Measurements from ENCODE around the gene PIK3AP1.
"Not testable (repeated sequence)": the region's sequence is repeated elsewhere in the genome, so short reads cannot be mapped to it uniquely, and the experiment has no call there.

PIK3AP1 gene

DNA sequence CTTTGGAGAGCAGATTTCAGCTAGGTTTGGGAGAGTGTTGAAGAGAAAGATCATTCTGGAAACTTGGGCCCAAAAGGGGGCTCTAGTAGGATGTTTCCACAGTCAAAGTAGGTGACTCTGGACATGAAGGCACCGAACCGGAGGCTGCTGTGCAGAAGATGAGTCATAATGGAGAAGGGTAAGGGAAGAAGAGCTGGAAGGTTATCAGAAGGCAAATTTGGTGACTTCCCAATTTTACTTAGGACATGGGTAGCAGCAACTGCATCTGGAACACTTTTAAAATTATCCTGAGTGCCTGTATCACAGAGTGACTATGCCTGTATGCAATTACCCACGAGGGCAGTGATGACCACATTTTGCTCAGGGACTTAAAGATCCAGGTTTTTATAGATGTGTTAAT, 38.8 kb downstream of the PIK3AP1 start:
- no peaks in the 10 kb centered on the region for H3K27me3 ChIP-seq (ENCODE audit: control insufficient read depth in 1 of 2, insufficient read depth in 2 of 2, low read length in 2 of 2)
- H3K36me3 ChIP-seq (ENCODE audit: insufficient read depth, low read length), result no peaks in the 10 kb centered on the region
- H3K9ac ChIP-seq (ENCODE audit: low read length), result no peak overlapping the region
- H3K4me3 ChIP-seq (ENCODE audit: low read depth in 1 of 2, low read length in 2 of 2), result no peak overlapping the region
- no peak overlapping the region for H3K27ac ChIP-seq (ENCODE audit: low read depth, low read length)
- H3K4me1 ChIP-seq (ENCODE audit: insufficient read depth, low read length), result no peaks in the 10 kb centered on the region
- no peaks in the 10 kb centered on the region for H3K9me3 ChIP-seq (ENCODE audit: low read length)

DNA sequence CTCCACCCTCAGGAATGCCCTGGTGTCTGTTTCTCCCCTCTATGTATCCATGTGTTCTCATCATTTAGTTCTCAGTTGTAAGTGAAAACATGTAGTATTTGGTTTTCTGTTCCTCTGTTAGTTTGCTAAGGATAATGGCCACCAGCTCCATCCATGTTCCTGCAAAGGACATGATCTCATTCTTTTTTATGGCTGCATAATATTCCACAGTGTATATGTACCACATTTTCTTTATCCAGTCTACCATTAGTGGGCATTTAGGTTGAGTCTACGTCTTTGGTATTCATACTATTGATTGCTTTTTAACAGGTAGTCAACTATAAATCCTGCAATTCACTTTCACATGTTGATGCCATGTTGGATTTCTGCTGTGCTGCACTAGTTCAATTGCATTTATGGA, 39.9 kb downstream of the PIK3AP1 start:
- H3K4me1 ChIP-seq (ENCODE audit: insufficient read depth, low read length); H3K4me3 ChIP-seq (ENCODE audit: low read depth in 1 of 2, low read length in 2 of 2); H3K9me3 ChIP-seq (ENCODE audit: low read length); H3K27ac ChIP-seq (ENCODE audit: low read depth, low read length); H3K27me3 ChIP-seq (ENCODE audit: control insufficient read depth in 1 of 2, insufficient read depth in 2 of 2, low read length in 2 of 2); H3K36me3 ChIP-seq (ENCODE audit: insufficient read depth, low read length); H3K9ac ChIP-seq (ENCODE audit: low read length): not testable (repeated sequence)

DNA sequence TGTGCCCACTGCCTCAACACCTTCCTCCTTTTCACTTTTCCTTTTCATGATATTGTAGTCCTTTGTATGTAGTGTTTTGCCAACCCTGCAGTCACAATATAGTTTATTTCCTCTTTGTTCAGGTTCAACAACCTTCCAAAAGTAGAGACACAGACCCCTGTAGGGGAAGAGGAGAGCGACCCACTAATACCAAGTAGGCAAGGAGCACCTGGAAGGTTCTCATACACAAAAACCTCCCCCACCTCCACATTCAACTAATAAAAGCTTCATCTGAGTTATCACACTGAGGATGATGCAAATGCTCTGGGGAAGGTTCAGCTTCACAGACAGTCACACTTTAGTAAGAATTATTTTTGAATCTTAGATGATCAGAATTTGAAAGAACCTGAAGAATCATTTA, 41.6 kb downstream of the PIK3AP1 start:
- Histone ChIP-seq H3K9ac (ENCODE audit: low read length) (no peak overlapping the region), H3K9me3 (ENCODE audit: low read length) (no peaks in the 10 kb centered on the region), H3K4me1 (ENCODE audit: insufficient read depth, low read length) (peaks cover 5% of the 10 kb centered on the region), H3K4me3 (ENCODE audit: low read depth in 1 of 2, low read length in 2 of 2) (no peak overlapping the region), H3K36me3 (ENCODE audit: insufficient read depth, low read length) (no peaks in the 10 kb centered on the region), H3K27me3 (ENCODE audit: control insufficient read depth in 1 of 2, insufficient read depth in 2 of 2, low read length in 2 of 2) (no peaks in the 10 kb centered on the region), H3K27ac (ENCODE audit: low read depth, low read length) (no peak overlapping the region)

DNA sequence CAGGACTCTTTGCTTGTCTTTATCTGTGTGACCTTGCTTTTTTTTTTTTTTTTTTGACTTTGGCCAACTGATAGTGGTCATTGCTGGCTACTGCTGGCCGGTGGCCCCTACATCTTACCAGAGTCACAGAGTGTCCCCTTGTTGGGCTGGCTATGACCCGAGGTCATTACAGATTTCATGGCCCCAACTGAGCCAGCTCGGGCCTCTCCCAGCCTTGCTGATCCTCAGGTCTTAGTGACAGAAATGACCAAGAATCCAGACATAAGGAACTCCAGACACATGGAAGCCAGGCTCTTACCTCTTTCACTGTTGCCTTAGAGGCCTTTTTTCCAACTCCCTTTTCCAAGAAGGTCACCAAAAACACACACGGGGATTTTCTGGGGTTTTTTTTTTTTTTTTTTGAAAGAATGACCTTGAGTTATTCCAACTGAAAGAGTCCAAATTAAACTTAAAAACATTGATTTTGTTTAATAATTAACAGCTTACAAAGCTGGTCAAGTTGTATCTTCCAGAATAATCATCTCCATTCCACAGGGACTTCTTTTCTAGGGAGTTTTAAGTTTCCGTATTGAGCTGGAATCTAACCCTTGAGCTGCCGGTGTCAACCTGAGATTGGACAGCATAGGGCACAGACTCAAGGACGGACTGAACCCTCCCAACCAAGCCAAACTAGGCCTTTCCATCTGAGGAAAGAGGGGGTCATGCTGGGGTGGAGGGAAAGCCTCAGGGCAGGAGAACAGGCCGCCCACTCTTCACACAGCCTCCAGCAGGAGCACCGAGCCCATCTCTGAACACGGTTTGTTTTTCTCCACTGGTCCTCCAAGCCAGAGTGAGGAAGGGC, 43.8 kb downstream of the PIK3AP1 start:
- no peak overlapping the region for H3K9ac ChIP-seq (ENCODE audit: low read length)
- H3K4me1 ChIP-seq (ENCODE audit: insufficient read depth, low read length), result peaks cover 13% of the 10 kb centered on the region
- H3K9me3 ChIP-seq (ENCODE audit: low read length), result no peaks in the 10 kb centered on the region
- H3K27ac ChIP-seq (ENCODE audit: low read depth, low read length), result no peak overlapping the region
- no peaks in the 10 kb centered on the region for H3K36me3 ChIP-seq (ENCODE audit: insufficient read depth, low read length)
- H3K4me3 ChIP-seq (ENCODE audit: low read depth in 1 of 2, low read length in 2 of 2), result no peak overlapping the region
- no peaks in the 10 kb centered on the region for H3K27me3 ChIP-seq (ENCODE audit: control insufficient read depth in 1 of 2, insufficient read depth in 2 of 2, low read length in 2 of 2)

DNA sequence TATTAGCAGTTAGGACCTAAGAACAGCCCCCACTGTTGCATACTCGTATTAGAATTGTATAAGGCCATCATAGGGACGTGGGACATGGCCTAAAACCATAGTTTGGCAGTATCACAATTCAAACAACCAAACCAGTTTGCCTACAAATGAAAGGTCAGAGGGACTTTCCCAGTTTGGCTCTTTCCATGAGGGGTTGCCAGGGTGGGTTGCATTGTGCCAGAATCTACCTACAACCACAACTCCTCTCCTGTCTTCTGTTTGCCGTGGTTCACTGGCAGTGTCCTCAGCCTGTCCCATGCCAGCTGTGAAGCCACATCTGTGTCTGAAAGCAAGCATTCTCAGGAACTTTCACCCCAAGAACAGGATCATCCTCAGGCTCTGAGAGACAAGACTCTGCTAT, 44.5 kb downstream of the PIK3AP1 start:
- H3K4me3 ChIP-seq (ENCODE audit: low read depth in 1 of 2, low read length in 2 of 2), result no peak overlapping the region
- H3K27ac ChIP-seq (ENCODE audit: low read depth, low read length), result no peak overlapping the region
- no peaks in the 10 kb centered on the region for H3K9me3 ChIP-seq (ENCODE audit: low read length)
- H3K9ac ChIP-seq (ENCODE audit: low read length), result no peak overlapping the region
- H3K27me3 ChIP-seq (ENCODE audit: control insufficient read depth in 1 of 2, insufficient read depth in 2 of 2, low read length in 2 of 2), result no peaks in the 10 kb centered on the region
- peaks cover 13% of the 10 kb centered on the region for H3K4me1 ChIP-seq (ENCODE audit: insufficient read depth, low read length)
- H3K36me3 ChIP-seq (ENCODE audit: insufficient read depth, low read length), result no peaks in the 10 kb centered on the region

DNA sequence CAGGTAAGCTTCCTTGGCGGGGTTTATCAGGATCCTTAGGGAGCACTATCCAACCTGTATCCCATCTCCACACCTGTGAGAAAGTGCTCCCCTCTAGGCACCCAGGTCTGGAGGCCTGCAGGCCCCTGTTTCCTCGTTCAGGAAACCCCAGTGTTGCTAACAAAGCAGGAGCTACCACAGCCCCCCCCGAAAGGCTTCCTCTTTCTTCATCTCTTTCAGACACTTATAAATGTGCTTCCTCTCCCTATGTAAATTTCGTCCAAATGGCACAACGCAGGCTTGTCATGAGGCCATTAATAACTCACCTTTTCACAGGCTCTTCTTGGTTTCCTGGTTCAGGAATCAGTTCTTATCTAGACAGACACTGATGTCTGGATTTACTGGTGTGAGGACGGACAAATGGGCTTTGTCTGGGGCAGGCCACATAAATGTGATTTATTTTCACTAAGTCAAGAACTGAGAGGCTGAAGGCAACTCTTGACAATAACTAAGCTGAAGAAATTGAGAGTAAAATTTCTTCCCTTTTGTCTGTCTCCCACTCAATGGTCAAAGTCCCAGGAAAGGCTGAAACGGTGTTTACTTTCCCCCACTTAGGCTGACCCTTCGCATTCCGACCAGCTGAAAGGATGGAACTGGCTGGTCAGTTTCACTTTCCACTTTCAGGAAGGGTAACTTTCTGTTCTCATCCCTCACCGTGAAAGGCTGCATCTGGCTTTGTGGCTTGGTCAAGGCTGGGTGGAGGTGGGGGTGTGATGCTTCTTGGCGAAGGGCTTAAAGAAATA, 46.8 kb downstream of the PIK3AP1 start:
- peak overlapping the region in 1 of 2 donors; percentile 21 for H3K4me3 ChIP-seq (ENCODE audit: low read depth in 1 of 2, low read length in 2 of 2)
- no peak overlapping the region for H3K9ac ChIP-seq (ENCODE audit: low read length)
- H3K4me1 ChIP-seq (ENCODE audit: insufficient read depth, low read length), result peaks cover 13% of the 10 kb centered on the region
- peak overlapping the region; percentile 9 for H3K27ac ChIP-seq (ENCODE audit: low read depth, low read length)
- H3K36me3 ChIP-seq (ENCODE audit: insufficient read depth, low read length), result no peaks in the 10 kb centered on the region
- H3K27me3 ChIP-seq (ENCODE audit: control insufficient read depth in 1 of 2, insufficient read depth in 2 of 2, low read length in 2 of 2), result no peaks in the 10 kb centered on the region
- H3K9me3 ChIP-seq (ENCODE audit: low read length), result no peaks in the 10 kb centered on the region

DNA sequence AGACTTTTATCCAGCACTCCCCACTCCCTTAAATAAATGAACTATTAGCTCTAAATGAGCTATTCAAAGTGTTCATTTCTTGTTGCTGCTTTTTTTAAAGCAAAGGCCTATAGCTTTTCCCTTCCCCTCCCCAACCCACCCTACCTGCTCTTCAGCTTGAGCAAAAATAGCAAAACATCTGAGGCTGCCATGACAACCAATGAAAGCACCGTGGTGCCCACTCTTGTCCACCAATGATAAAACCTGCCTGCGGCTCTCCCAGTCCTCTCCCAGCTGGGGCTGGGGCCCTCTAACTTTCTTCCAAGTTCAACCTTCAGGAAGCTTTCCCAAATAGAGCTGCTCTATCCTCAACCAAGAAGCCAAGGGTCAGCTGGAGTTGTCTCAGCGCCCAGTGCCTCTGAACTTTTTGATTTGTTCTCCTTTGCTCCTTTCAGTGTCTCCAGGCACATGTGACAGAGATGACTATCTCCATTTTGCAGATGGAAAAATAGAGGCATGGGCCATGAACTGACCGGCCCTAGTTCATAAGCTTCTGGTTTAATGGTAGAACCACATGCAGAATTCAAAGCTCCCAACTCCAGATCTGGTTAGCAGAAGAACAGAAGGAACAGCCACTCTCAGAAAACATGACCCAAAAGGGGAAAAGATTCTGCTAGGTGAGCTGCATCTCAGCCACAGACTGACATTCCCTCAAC, 47.7 kb downstream of the PIK3AP1 start:
- Histone ChIP-seq H3K9ac (ENCODE audit: low read length) (no peak overlapping the region), H3K4me1 (ENCODE audit: insufficient read depth, low read length) (peaks cover 13% of the 10 kb centered on the region), H3K27me3 (ENCODE audit: control insufficient read depth in 1 of 2, insufficient read depth in 2 of 2, low read length in 2 of 2) (no peaks in the 10 kb centered on the region), H3K27ac (ENCODE audit: low read depth, low read length) (no peak overlapping the region), H3K4me3 (ENCODE audit: low read depth in 1 of 2, low read length in 2 of 2) (peak overlapping the region in 1 of 2 donors; percentile 21), H3K36me3 (ENCODE audit: insufficient read depth, low read length) (no peaks in the 10 kb centered on the region), H3K9me3 (ENCODE audit: low read length) (no peaks in the 10 kb centered on the region)

DNA sequence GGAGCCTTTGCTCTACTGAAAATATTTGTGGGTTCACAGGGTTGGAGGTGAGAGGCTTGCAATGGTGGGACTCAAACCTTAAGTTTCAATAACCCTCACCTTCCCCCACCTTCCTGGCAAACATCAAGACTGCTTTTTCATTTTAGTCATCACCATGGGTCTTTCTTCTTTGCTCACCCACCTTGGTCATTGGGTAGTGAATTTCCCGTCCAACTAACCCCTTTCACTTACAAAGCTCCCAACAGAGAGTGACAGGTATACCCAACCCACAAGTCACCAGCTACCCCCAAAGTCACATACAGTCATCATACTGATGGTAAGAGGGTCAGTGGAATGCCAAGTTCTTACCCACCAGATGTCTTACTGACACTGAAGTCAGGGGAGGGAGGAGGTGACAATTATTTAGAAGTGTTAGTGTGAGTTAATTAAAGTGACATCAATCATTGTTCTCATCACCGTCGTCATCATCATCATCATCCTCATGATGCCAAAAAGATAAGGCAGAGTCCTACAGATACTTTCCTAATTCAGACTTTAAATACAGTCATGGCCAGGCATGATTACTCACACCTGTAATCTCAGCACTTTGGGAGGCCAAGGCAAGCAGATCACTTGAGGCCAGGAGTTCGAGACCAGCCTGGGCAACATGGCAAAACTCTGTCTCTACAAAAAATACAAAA, 49.0 kb downstream of the PIK3AP1 start:
- H3K36me3 ChIP-seq (ENCODE audit: insufficient read depth, low read length), result no peaks in the 10 kb centered on the region
- no peak overlapping the region for H3K27ac ChIP-seq (ENCODE audit: low read depth, low read length)
- H3K9me3 ChIP-seq (ENCODE audit: low read length), result no peaks in the 10 kb centered on the region
- H3K9ac ChIP-seq (ENCODE audit: low read length), result no peak overlapping the region
- H3K4me1 ChIP-seq (ENCODE audit: insufficient read depth, low read length), result peaks cover 13% of the 10 kb centered on the region
- H3K27me3 ChIP-seq (ENCODE audit: control insufficient read depth in 1 of 2, insufficient read depth in 2 of 2, low read length in 2 of 2), result no peaks in the 10 kb centered on the region
- no peak overlapping the region for H3K4me3 ChIP-seq (ENCODE audit: low read depth in 1 of 2, low read length in 2 of 2)

DNA sequence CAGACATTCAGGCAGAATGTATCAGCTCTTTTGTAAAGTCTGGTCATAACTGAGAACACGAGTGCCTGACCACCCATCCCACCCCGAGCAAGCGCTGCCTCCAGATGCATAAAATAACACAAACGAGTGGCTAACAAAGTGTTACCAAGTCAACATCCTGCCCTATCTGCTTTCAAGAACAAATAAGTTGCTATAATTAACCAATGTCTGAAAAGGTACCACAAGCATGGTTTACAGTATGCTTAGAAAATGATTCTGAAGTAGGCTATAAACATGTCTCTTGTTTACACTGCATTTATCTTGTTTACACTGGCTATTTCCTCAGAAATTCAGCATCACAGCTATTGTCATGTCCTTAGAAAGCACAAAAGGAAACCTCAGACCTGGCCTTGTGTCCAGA, 49.5 kb downstream of the PIK3AP1 start:
- Histone ChIP-seq H3K4me1 (ENCODE audit: insufficient read depth, low read length) (peaks cover 13% of the 10 kb centered on the region), H3K27me3 (ENCODE audit: control insufficient read depth in 1 of 2, insufficient read depth in 2 of 2, low read length in 2 of 2) (no peaks in the 10 kb centered on the region), H3K27ac (ENCODE audit: low read depth, low read length) (no peak overlapping the region), H3K9me3 (ENCODE audit: low read length) (no peaks in the 10 kb centered on the region), H3K36me3 (ENCODE audit: insufficient read depth, low read length) (no peaks in the 10 kb centered on the region), H3K4me3 (ENCODE audit: low read depth in 1 of 2, low read length in 2 of 2) (no peak overlapping the region), H3K9ac (ENCODE audit: low read length) (no peak overlapping the region)

DNA sequence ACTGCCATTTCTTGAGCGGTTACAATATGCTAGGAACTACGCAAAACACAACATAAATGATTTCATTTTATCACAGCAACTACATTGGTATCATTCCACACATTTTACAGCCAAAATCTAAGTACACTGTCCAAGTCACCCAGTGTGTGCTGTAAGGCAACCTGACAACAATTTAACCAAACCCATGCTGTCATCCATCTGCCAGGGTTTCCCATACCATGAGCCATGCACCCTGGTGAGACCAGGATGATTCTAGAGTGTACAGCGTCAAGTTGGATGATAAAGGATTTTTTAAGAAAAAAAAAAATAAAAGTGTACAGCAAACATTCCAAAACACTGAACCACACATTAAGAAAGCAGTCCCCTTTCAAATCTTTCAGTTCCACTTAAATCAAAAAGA, 52.9 kb downstream of the PIK3AP1 start:
- Histone ChIP-seq H3K9me3 (ENCODE audit: low read length) (no peaks in the 10 kb centered on the region), H3K9ac (ENCODE audit: low read length) (no peak overlapping the region), H3K27me3 (ENCODE audit: control insufficient read depth in 1 of 2, insufficient read depth in 2 of 2, low read length in 2 of 2) (no peaks in the 10 kb centered on the region), H3K27ac (ENCODE audit: low read depth, low read length) (no peak overlapping the region), H3K4me1 (ENCODE audit: insufficient read depth, low read length) (no peaks in the 10 kb centered on the region), H3K36me3 (ENCODE audit: insufficient read depth, low read length) (no peaks in the 10 kb centered on the region), H3K4me3 (ENCODE audit: low read depth in 1 of 2, low read length in 2 of 2) (no peak overlapping the region)

DNA sequence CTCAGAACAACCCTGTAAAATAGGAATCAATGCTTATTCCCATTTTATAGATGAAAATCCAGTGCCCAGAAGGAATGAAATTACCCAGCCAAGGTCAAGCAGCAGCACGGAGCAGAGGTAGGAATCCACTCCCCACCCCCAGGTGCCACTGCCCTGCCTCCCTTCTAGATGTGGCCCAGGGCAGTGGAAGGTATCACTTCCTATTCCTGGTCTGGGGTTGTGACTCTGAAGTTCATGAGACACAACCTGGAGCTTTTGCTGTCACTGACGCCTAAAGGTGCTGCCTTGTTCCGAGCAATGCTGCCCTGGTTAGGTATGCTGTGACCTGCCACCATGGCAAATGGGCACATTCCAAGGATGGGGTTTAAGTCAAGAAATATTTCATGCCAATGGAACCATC, 53.6 kb downstream of the PIK3AP1 start:
- Histone ChIP-seq H3K36me3 (ENCODE audit: insufficient read depth, low read length) (no peaks in the 10 kb centered on the region), H3K9me3 (ENCODE audit: low read length) (no peaks in the 10 kb centered on the region), H3K4me3 (ENCODE audit: low read depth in 1 of 2, low read length in 2 of 2) (no peak overlapping the region), H3K27ac (ENCODE audit: low read depth, low read length) (no peak overlapping the region), H3K9ac (ENCODE audit: low read length) (no peak overlapping the region), H3K27me3 (ENCODE audit: control insufficient read depth in 1 of 2, insufficient read depth in 2 of 2, low read length in 2 of 2) (no peaks in the 10 kb centered on the region), H3K4me1 (ENCODE audit: insufficient read depth, low read length) (no peaks in the 10 kb centered on the region)
